Fibroblast of the conjunctiva (primary cell): Measurements from ENCODE around the gene ZNF19.
"Not testable (repeated sequence)": the region's sequence is repeated elsewhere in the genome, so short reads cannot be mapped to it uniquely, and the experiment has no call there.

ENCODE experiments used
- DNase-seq: peaks from one replicate; pipeline ENCODE4 v3.0.0-alpha.2; 2010; ENCODE audit warnings: low read depth

ZNF19 gene

GRCh38 chr16:71489122-71489521, at the start of gene ZNF19:
Gene ZNF19 (minus strand): TSS chr16:71489324. CDS start chr16:71482114, 7,210 bp downstream.
- no peak for DNase-seq

- DNase-seq: peak; percentile 8
Observed at GRCh38 chr16:71537643-71538042, 48.5 kb upstream of the ZNF19 start.

- DNase-seq: no peak
Observed at GRCh38 chr16:71536752-71537499, 47.8 kb upstream of the ZNF19 start.

GRCh38 chr16:71532366-71532765, 43.2 kb upstream of the ZNF19 start:
- no peak for DNase-seq

- DNase-seq: no peak
Observed at GRCh38 chr16:71528863-71529262, 39.7 kb upstream of the ZNF19 start.

GRCh38 chr16:71528257-71528656, 39.1 kb upstream of the ZNF19 start:
- DNase-seq: no peak

GRCh38 chr16:71526111-71526631, 37.0 kb upstream of the ZNF19 start, which contains the start of gene CHST4:
Gene CHST4 (plus strand): TSS chr16:71526426. CDS start chr16:71536678, 10,252 bp downstream.
- DNase-seq: peak; percentile 3

GRCh38 chr16:71524566-71525553, 35.7 kb upstream of the ZNF19 start:
- no peak for DNase-seq

- DNase-seq: no peak
Observed at GRCh38 chr16:71520550-71520949, 31.4 kb upstream of the ZNF19 start.

- DNase-seq: no peak
Observed at GRCh38 chr16:71515026-71515425, 25.9 kb upstream of the ZNF19 start.

- no peak for DNase-seq
Observed at GRCh38 chr16:71514476-71514875, 25.4 kb upstream of the ZNF19 start.

GRCh38 chr16:71513302-71513701, 24.2 kb upstream of the ZNF19 start:
- no peak for DNase-seq

GRCh38 chr16:71507061-71507460, 17.9 kb upstream of the ZNF19 start:
- DNase-seq: no peak

- DNase-seq: no peak
Observed at GRCh38 chr16:71504901-71505300, 15.8 kb upstream of the ZNF19 start.

- DNase-seq: not testable (repeated sequence)
Observed at GRCh38 chr16:71504051-71504450, 14.9 kb upstream of the ZNF19 start.

GRCh38 chr16:71501547-71501946, 12.4 kb upstream of the ZNF19 start:
- DNase-seq: no peak

- DNase-seq: no peak
Observed at GRCh38 chr16:71500964-71501363, 11.8 kb upstream of the ZNF19 start.

GRCh38 chr16:71499775-71500364, 10.7 kb upstream of the ZNF19 start:
- peak; percentile 37 for DNase-seq

GRCh38 chr16:71498031-71498430, 8.9 kb upstream of the ZNF19 start:
- DNase-seq: no peak

- DNase-seq: no peak
Observed at GRCh38 chr16:71493213-71493612, 4.1 kb upstream of the ZNF19 start.

- no peak for DNase-seq
Observed at GRCh38 chr16:71492786-71493185, 3.7 kb upstream of the ZNF19 start.

GRCh38 chr16:71491054-71491453, 1.9 kb upstream of the ZNF19 start:
- DNase-seq: no peak
